ENCODE data around the gene PTPRT.

The PTPRT gene

DNA sequence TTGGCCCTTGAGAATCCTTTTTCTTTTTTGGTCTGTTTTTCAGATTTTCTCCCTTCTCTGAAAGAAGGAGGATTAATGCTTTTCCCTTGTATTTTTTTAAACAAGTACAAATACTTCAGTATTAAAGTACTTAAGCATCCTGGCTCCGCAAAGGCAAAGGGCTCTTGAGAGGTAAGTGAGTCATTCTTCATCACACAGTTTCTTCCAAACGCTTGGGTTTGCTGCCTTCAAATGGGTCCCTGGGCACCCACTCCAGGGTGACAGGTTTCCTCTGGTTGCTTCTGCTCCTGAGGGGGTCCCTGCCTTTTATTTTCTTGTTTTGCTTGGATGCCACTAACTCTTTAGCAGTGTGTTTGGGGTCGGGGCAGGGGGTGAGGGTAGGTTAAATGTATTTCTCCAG is 437.1 kb downstream of the PTPRT start:
- no peak overlapping the region for H3K27ac ChIP-seq
- DNase-seq (ENCODE audit: low spot score): no peak
- no peak overlapping the region for H3K4me3 ChIP-seq
- TF ChIP-seq, protein P1, sequence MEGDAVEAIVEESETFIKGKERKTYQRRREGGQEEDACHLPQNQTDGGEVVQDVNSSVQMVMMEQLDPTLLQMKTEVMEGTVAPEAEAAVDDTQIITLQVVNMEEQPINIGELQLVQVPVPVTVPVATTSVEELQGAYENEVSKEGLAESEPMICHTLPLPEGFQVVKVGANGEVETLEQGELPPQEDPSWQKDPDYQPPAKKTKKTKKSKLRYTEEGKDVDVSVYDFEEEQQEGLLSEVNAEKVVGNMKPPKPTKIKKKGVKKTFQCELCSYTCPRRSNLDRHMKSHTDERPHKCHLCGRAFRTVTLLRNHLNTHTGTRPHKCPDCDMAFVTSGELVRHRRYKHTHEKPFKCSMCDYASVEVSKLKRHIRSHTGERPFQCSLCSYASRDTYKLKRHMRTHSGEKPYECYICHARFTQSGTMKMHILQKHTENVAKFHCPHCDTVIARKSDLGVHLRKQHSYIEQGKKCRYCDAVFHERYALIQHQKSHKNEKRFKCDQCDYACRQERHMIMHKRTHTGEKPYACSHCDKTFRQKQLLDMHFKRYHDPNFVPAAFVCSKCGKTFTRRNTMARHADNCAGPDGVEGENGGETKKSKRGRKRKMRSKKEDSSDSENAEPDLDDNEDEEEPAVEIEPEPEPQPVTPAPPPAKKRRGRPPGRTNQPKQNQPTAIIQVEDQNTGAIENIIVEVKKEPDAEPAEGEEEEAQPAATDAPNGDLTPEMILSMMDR (IDR thresholded peaks at IDR 0.05): no peak

DNA sequence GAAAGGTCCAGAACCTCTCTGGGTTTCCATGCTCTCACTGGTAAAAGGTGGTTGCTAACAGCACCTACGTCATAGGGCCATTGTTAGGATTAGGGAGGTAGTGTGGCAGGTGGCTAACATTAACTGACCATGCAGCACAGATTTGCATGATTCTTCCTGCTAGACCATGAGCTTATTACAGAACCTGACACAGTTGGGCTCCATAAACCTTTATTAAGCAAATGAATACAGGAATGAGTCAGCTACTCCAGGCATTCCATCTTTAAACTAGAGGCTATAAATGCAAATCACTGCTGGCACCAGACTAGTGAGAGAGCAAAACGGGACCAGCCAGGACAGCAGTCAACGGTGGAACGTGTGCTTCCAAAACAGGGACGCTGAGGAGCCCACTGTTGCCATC is 440.1 kb downstream of the PTPRT start:
- DNase-seq (ENCODE audit: low spot score): no peak
- Histone ChIP-seq H3K27ac (no peak overlapping the region), H3K4me3 (no peak overlapping the region)
- TF ChIP-seq, protein P1 (IDR thresholded peaks at IDR 0.05): no peak

DNA sequence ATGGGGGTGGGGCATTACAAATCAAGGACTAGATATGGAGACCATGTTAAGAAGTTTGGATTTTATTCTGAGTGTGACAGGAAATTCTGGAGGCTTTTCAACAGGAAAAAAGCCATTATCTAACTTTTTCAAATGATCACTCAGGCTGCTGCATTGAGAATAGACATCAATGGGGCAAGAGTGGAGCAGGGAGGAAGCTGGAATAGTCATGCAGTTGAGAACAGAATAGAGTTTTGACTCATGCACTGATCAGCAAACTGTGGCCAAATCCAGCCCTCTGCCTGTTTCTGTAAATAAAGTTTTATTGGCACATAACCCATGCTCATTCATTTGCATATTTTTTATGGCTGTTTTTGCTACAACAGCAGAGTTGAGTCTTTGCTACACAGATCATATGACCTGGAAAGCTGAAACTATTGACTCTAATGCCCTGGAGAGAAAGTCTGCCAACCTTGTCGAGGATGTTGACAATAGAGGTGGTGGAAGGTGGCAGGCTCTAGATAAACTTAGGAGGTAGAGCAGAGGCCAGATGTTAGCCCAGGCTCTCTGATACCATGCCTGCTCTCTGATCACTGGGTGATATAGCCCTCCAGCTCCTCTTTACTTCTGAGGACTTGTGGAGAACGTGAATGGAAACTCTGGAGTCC is 441.8 kb downstream of the PTPRT start:
- no peak overlapping the region for H3K27ac ChIP-seq
- no peak overlapping the region for H3K4me3 ChIP-seq
- TF ChIP-seq, protein P1 (IDR thresholded peaks at IDR 0.05): no peak
- DNase-seq (ENCODE audit: low spot score): no peak

DNA sequence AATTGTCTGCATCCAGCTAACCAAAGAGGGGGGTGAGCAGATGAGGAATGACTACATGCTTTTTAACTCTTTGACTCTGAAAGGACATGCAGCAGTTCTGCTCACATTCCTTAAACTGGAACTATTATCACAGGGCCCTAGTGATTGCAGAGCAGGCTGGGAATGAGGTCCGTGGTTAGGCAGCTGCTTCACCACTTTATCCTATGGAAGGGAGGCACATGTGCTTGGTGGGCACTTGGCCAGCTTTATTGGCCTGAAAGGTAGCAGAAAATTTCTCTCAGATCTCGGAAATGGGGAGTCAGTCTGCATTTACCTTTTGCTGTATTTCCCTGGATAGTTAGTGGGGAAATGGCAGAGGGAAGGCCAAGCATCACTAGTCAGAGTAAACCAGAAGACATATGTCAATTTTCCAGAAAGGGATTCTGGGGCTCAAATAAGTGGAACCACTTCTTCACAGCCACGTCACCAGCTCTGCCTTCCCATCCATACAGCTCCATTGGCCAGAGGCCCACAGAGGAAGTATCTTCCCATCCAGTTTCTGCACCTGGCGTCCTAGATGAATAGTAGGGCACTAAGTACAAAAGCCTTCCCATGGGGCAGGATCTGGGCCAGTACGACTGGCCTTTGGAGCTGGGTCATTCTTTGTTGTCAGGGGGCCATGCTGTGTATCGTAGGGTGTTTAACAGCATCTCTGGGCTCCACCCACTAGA is 444.8 kb downstream of the PTPRT start:
- H3K27ac ChIP-seq: no peak overlapping the region
- H3K4me3 ChIP-seq: no peak overlapping the region
- DNase-seq (ENCODE audit: low spot score): no peak
- TF ChIP-seq, protein P1 (IDR thresholded peaks at IDR 0.05): no peak

DNA sequence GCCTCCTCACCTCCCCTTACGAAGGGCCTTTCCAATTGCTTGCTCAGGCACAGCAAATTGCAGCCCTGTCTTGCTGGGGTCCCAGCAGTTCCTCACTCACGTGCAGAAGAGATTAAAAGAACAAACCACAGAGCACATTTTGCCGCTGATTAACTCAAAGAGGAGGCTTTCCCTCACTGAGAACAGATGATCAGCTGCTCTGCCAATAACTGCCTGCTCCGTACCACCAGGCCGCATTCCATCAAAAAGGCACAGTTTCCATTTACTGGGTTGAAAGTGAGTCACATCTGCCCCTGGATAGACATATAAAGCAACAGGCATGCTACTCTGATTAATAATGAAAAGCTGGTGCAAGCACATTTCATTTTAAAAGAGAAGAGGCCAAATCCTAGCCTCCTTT is 446.8 kb downstream of the PTPRT start:
- Histone ChIP-seq H3K27ac (no peak overlapping the region), H3K4me3 (no peak overlapping the region)
- no peak for DNase-seq (ENCODE audit: low spot score)
- TF ChIP-seq, protein P1 (IDR thresholded peaks at IDR 0.05): no peak

DNA sequence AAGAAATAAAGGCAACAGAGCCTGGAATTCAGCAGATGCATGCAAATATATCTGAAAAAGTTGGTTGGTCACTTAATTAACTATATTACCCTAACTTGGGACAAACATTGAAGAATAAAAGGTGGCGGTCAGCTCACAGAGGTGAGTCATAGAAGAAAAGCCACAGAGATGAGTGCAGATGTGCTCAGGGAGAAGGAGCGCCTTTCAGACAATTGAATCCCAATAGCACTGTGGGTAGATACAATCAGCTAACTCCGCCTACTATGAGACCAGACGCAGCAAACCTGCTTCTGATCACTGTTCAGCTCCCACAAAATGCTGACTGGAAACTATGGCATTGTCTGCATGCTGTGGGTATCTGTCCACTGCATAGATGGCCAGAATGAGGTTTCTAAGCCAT is 447.8 kb downstream of the PTPRT start:
- TF ChIP-seq, protein P1 (IDR thresholded peaks at IDR 0.05): no peak
- no peak overlapping the region for H3K27ac ChIP-seq
- no peak for DNase-seq (ENCODE audit: low spot score)
- no peak overlapping the region for H3K4me3 ChIP-seq
